Measurements from ENCODE around the gene ST7L. TPM values are rescaled to one million over a fixed set of nuclear protein-coding genes. Genes with fewer than 3 reads are reported as not detected.

ST7L gene
- total RNA-seq, 1 donor from 2014 or later, result 14.8 TPM

DNA sequence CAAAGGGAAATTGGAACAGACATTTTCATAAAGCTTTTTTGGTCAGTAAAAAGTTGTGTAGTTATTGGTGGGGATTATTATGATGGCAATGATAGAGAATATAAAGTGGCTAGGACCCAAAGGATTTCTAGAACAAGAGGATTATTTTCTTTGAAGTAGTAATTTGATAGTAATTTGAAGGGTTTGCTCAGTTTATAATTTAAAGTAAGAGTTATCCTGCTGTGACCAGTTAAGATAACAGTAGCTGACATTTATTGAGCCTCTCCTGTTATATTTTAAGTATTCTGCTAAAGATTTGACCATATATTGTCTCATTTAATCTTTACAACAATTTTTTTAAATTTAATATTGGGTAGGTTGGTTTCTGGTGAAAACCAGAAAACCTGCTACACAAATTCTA is 15.4 kb upstream of the ST7L start:
- no peaks in the 10 kb centered on the region for H3K27me3 Mint-ChIP-seq (ENCODE audit: low read depth, unreplicated experiment)
- Histone ChIP-seq H3K4me3 (ENCODE audit: insufficient read depth, low read depth, low read length) (no peak overlapping the region), H3K9me3 (ENCODE audit: insufficient read depth, low read depth, low read length) (no peaks in the 10 kb centered on the region), H3K36me3 (ENCODE audit: insufficient read depth, low read length) (no peaks in the 10 kb centered on the region), H3K9ac (ENCODE audit: low read length) (no peak overlapping the region), H3K4me2 (ENCODE audit: low read length) (no peak overlapping the region), H2AFZ (ENCODE audit: low read depth, low read length) (no peak overlapping the region), H3K27me3 (ENCODE audit: insufficient read depth, low read length) (no peaks in the 10 kb centered on the region), H3K79me2 (ENCODE audit: insufficient read depth, low read length) (peaks cover 99% of the 10 kb centered on the region), H4K20me1 (ENCODE audit: insufficient read depth, low read length) (peaks cover 90% of the 10 kb centered on the region), H3K4me1 (ENCODE audit: insufficient read depth, low read length) (peaks cover 14% of the 10 kb centered on the region), H3K27ac (ENCODE audit: low read depth, low read length) (no peak overlapping the region)
- DNase-seq (ENCODE audit: low read depth), result no peak
- TF ChIP-seq EZH2 (IDR thresholded peaks at IDR 0.05; ENCODE audit: insufficient read depth, low read length), result no peak
- TF ChIP-seq, protein P1, sequence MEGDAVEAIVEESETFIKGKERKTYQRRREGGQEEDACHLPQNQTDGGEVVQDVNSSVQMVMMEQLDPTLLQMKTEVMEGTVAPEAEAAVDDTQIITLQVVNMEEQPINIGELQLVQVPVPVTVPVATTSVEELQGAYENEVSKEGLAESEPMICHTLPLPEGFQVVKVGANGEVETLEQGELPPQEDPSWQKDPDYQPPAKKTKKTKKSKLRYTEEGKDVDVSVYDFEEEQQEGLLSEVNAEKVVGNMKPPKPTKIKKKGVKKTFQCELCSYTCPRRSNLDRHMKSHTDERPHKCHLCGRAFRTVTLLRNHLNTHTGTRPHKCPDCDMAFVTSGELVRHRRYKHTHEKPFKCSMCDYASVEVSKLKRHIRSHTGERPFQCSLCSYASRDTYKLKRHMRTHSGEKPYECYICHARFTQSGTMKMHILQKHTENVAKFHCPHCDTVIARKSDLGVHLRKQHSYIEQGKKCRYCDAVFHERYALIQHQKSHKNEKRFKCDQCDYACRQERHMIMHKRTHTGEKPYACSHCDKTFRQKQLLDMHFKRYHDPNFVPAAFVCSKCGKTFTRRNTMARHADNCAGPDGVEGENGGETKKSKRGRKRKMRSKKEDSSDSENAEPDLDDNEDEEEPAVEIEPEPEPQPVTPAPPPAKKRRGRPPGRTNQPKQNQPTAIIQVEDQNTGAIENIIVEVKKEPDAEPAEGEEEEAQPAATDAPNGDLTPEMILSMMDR (IDR thresholded peaks at IDR 0.05; ENCODE audit: insufficient read depth, low read depth, low read length), result no peak
- no peaks in the 10 kb centered on the region for H3K9me3 Mint-ChIP-seq (ENCODE audit: unreplicated experiment)
- peaks cover 4% of the 10 kb centered on the region for H3K36me3 Mint-ChIP-seq (ENCODE audit: low read depth, unreplicated experiment)
- peaks cover 33% of the 10 kb centered on the region for H3K4me1 Mint-ChIP-seq (ENCODE audit: low read depth, unreplicated experiment)
- no peak overlapping the region for H3K27ac Mint-ChIP-seq (ENCODE audit: unreplicated experiment)
- FAIRE-seq, result no peak
- H3K4me3 Mint-ChIP-seq (ENCODE audit: unreplicated experiment), result no peak overlapping the region

DNA sequence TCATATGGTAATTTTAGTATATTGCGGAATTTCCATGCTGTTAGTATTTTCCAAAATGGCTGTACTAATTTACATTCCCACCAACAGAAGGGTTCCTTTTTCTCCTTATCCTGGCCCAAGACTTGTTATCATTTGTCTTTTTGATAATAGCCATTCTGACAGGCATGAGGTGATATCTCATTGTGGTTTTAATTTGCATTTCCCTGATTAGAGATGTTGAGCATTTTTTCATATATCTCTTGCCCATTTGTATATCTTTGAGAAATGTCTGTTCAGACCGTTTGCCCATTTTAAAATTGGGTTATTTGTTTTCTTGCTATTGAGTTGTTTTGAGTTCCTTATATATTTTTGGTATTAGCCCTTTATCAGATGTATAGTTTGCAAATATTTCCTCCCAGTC is 14.7 kb upstream of the ST7L start:
- no peak overlapping the region for H2AFZ ChIP-seq (ENCODE audit: low read depth, low read length)

DNA sequence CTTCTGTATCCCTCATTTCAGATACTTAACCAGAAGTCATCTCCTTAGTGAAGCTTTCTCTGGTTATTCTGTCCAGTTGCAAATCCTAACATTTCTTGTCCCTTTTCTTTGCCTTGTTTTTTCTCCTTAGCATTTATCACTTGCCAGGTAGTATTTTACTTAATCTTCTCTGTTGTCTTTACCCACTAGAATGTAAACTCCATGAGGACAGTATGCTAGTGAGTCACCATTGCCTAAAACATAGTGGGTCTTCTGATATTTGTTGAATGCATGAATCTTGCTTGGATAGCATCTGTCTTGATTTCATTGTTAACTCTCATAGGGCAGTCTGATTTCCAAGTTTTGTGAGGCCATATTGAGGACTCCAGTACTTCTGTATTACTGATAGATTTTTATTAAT is 10.3 kb upstream of the ST7L start:
- H2AFZ ChIP-seq (ENCODE audit: low read depth, low read length), result no peak overlapping the region
- H3K4me1 Mint-ChIP-seq (ENCODE audit: low read depth, unreplicated experiment), result peaks cover 25% of the 10 kb centered on the region
- H3K9me3 Mint-ChIP-seq (ENCODE audit: unreplicated experiment), result no peaks in the 10 kb centered on the region
- H3K4me3 Mint-ChIP-seq (ENCODE audit: unreplicated experiment), result no peak overlapping the region
- peaks cover 98% of the 10 kb centered on the region for H3K79me2 ChIP-seq (ENCODE audit: insufficient read depth, low read length)
- FAIRE-seq (no peak), DNase-seq (ENCODE audit: low read depth) (no peak)
- no peaks in the 10 kb centered on the region for H3K27me3 Mint-ChIP-seq (ENCODE audit: low read depth, unreplicated experiment)
- no peak overlapping the region for H3K4me2 ChIP-seq (ENCODE audit: low read length)
- TF ChIP-seq EZH2 (IDR thresholded peaks at IDR 0.05; ENCODE audit: insufficient read depth, low read length), result no peak
- TF ChIP-seq, protein P1 (IDR thresholded peaks at IDR 0.05; ENCODE audit: insufficient read depth, low read depth, low read length), result no peak
- H3K27me3 ChIP-seq (ENCODE audit: insufficient read depth, low read length), result no peaks in the 10 kb centered on the region
- H3K4me3 ChIP-seq (ENCODE audit: insufficient read depth, low read depth, low read length), result no peak overlapping the region
- no peak overlapping the region for H3K27ac Mint-ChIP-seq (ENCODE audit: unreplicated experiment)
- H4K20me1 ChIP-seq (ENCODE audit: insufficient read depth, low read length), result peaks cover 93% of the 10 kb centered on the region
- H3K36me3 Mint-ChIP-seq (ENCODE audit: low read depth, unreplicated experiment), result peaks cover 10% of the 10 kb centered on the region
- H3K9ac ChIP-seq (ENCODE audit: low read length), result no peak overlapping the region
- H3K9me3 ChIP-seq (ENCODE audit: insufficient read depth, low read depth, low read length), result no peaks in the 10 kb centered on the region
- no peaks in the 10 kb centered on the region for H3K36me3 ChIP-seq (ENCODE audit: insufficient read depth, low read length)
- peaks cover 6% of the 10 kb centered on the region for H3K4me1 ChIP-seq (ENCODE audit: insufficient read depth, low read length)
- H3K27ac ChIP-seq (ENCODE audit: low read depth, low read length), result no peak overlapping the region

More for the DNA sequence above, 14.7 kb upstream of the ST7L start:
- Mint-ChIP-seq H3K27me3 (ENCODE audit: low read depth, unreplicated experiment) (no peaks in the 10 kb centered on the region), H3K36me3 (ENCODE audit: low read depth, unreplicated experiment) (peaks cover 4% of the 10 kb centered on the region), H3K4me3 (ENCODE audit: unreplicated experiment) (no peak overlapping the region), H3K4me1 (ENCODE audit: low read depth, unreplicated experiment) (peaks cover 33% of the 10 kb centered on the region), H3K27ac (ENCODE audit: unreplicated experiment) (no peak overlapping the region), H3K9me3 (ENCODE audit: unreplicated experiment) (no peaks in the 10 kb centered on the region)
- Histone ChIP-seq H3K27me3 (ENCODE audit: insufficient read depth, low read length) (no peaks in the 10 kb centered on the region), H3K4me3 (ENCODE audit: insufficient read depth, low read depth, low read length) (no peak overlapping the region), H3K9me3 (ENCODE audit: insufficient read depth, low read depth, low read length) (no peaks in the 10 kb centered on the region), H3K36me3 (ENCODE audit: insufficient read depth, low read length) (no peaks in the 10 kb centered on the region), H3K4me1 (ENCODE audit: insufficient read depth, low read length) (peaks cover 14% of the 10 kb centered on the region), H4K20me1 (ENCODE audit: insufficient read depth, low read length) (peaks cover 93% of the 10 kb centered on the region), H3K27ac (ENCODE audit: low read depth, low read length) (no peak overlapping the region), H3K9ac (ENCODE audit: low read length) (no peak overlapping the region), H3K4me2 (ENCODE audit: low read length) (no peak overlapping the region), H3K79me2 (ENCODE audit: insufficient read depth, low read length) (peaks cover 99% of the 10 kb centered on the region)
- FAIRE-seq (no peak), DNase-seq (ENCODE audit: low read depth) (no peak)
- no peak for TF ChIP-seq EZH2 (IDR thresholded peaks at IDR 0.05; ENCODE audit: insufficient read depth, low read length)
- TF ChIP-seq, protein P1 (IDR thresholded peaks at IDR 0.05; ENCODE audit: insufficient read depth, low read depth, low read length), result no peak

Data from astrocyte (in vitro differentiated cells and primary cell).